ENCODE data around the gene IFITM2.
"Not testable (repeated sequence)": the region's sequence is repeated elsewhere in the genome, so short reads cannot be mapped to it uniquely, and the experiment has no call there.

IFITM2 gene

DNA sequence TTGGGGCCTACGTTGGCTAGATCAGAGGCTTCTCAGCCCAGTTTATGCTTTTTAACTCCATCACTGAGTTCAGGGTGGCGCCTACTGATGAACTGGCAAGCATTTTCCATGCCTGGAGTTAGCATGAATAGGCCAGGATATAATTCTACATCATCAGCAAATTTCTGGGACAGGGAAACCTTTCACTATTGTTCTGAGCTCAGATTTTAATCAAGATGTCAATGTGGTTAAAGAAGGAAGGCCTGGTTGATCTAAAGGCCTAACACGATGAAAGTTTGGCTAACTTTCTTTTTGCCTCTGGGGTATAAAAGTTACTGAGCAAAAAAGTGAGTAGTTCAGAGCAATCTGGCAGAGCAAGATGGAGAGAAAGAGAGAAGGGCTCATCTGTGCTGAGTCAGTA lies 34.7 kb downstream of the IFITM2 start:
- no peak for DNase-seq (ENCODE audit: low read depth)

DNA sequence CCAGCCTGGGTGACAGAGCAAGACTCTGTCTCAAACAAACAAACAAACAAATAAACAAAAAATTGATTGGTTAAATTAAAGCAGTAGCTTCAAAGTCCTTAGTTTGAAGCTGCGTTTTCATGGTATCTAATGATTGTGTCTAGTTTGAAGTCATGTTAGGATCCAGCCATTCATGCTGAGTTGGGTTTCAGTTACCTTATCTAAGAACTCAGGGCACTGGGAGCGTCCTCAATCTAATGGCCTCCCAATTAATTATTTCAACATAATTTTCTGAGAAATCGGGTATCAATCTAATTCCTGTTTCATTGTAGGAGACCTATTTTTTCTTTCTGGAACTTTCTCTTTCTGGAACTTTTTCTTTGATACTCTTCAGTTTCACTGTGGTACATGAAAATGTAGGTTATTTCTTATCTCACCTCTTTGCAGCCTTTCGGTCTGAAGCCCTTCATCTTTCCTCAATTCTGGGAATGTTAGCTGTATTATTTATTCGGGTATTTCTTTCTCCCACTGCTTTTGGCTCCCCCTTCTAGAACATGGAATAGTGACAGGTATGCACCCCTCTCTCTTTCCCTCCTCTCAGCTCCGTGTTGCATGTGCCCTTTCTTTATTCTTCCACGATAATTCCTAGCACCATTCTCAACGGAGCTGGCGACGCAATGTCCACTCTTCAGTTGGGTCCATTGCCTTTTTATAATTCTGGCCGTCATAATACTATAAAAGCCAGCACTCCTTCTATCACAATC lies 37.4 kb downstream of the IFITM2 start:
- DNase-seq (ENCODE audit: low read depth): no peak

DNA sequence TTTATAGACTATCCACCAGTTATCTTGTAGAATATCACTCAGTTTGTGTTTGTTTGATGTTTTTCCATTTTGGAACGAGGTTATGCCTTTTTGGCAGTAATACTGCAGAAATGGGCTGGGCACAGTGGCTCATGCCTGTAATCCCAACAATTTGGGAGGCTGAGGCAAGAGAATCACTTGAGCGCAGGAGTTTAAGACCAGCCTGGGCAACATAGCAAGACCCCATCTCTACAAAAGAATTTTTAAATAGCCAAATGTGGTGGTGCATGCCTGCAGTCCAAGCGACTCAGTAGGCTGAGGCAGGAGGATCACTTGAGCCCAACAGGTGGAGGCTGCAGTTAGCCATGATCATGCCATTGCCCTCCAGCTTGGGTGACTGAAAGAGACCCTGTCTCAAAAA lies 38.9 kb downstream of the IFITM2 start:
- DNase-seq (ENCODE audit: low read depth): no peak

DNA sequence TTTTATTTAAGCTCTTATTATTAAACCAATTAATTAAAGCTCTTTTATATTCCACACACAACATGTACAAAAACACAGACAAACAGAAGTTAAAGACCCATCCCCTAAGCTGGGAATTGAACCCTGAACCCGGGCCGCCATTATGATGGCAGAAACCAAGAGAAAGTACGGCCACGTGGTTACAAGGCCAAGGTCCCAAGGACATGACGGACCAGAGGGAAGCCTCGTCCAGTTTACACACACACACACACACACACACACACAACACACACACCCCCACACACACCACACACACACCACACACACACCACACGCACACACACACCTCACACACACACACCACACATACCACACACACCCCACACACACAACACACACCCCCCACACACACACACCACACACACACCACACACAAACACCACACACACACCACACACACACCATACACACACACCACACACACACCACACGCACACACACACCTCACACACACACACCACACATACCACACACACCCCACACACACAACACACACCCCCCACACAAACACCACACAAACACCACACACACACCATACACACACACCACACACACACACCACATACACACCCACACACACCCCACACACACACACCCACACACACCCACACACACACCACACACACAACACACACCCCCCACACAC lies 41.8 kb downstream of the IFITM2 start:
- not testable (repeated sequence) for DNase-seq (ENCODE audit: low read depth)

DNA sequence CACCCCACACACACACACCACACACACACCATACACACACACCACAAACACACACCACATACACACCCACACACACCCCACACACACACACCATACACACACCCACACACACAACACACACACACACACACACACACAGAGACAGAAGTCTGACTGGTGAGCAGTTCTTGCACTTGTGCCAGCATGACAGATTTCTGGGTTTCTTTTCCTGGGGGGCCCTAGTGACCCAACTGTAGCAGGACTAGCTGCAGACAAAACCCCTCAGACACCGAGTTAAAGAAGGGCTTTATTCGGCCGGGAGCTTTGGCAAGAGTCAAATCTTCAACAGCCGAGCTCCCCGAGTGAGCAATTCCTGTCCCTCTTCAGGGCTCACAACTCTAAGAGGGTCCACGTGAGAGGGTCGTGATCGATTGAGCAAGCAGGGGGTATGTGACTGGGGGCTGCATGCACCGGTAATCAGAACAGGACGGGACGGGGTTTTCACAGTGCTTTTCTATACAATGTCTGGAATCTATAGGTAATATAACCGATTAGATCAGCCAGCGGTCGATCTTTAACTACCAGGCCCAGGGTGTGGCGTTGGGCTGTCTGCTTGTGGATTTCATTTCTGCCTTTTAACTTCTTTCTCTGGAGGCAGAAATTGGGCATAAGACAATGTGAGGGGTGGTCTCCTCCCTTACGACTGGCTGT lies 42.6 kb downstream of the IFITM2 start:
- DNase-seq (ENCODE audit: low read depth): not testable (repeated sequence)

DNA sequence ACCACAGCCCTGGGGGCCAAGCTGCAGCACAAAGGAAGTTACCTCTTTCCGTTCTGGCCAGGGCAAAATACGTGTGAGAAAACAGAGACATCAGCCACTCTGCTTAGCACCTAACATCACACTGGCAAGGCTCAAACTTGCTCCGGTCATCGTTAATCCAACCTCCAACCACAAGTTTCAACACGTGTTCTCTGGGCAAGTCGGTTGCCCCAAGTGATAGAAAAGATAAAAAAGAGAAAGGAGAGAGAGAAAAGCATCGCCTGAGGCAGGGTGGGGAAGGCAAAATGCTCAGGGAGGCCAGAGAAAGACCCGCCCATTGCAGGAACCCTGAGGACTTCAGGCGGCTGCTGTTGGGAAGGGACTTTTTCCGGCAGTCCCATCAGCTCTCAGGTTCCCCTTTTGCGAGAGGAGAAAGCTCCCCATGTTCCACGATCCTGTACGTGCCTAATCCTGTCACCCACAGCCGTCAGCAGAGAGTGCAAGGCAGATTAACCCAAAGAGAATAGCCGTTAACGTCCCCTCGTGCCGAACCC lies 43.2 kb downstream of the IFITM2 start:
- no peak for DNase-seq (ENCODE audit: low read depth)

DNA sequence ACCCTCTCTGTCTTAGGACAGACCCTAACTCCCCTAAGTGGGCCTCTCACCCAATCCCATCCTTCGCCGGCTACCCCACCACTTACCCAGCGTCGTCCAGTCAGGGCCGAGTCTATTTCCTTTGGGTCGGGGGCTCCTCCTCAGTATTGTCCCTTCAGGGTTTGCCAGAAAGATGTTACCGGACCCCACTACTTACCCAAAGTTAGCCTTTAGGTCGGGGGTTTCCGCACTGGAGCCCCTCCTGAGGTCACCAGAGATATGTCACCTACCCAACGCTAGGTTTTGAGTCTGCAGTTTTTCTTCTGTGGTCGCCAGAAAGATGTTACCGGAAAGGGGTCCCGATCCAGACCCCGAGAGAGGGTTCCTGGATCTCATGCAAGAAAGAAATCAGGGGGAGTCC lies 43.8 kb downstream of the IFITM2 start:
- no peak for DNase-seq (ENCODE audit: low read depth)

DNA sequence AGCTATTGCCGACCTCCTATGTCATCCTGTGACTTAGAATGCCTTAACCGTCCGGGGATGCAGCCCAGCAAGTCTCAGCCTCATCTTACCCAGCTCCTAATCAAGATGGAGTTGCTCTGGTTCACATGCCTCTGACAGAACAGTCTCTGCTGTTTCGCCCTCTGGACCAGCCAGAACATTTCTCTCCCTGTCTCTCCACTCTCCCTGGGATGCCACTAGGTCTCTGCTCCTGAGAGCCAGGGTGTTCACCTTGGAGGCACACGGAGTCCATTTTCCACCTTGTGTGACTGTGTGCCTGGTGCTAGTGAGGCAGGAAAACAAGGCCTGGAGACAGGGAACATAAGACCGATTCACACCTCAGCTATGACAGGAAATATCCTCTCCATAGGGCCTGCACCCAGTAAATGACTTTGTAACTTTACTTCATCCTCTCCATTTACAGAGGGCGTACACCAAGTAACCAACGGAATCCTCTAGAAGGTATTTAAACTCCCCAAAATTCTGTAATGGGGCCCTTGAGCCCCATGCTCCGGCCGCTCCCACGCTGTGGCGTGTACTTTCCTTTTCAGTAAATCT lies 44.9 kb downstream of the IFITM2 start:
- DNase-seq (ENCODE audit: low read depth): no peak

DNA sequence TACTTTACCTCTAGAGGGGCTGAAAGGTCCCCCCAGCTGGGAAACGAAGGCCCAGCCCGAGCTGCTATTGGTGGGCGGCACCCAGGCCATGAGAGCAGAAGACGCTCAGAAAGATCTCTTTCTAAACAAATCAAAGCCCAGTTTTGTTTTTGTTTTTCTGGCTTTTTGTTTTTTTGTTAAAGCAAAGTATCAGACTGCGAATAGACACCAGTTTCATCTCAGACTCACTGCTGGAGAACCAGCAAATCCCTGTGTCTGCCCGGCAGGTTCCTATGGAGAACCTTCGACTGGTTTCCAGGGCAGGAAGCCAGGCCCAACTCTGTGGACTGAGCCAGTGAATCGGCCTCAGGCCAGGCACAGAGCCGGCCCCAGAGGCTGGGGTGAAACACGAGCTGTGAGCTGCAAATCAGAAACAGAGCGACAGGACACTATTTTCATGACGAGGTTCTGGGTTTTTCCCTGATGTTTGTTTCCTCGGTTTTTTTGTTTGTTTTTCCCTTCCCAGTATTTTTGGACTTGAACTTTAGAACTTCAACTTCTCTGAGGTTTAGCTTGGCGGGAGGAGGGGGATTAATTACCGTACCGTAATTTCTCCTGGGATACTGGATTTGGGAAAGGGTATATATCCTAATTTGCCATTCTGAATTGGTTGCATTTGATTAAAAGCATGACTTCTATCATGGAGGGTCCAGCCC lies 45.7 kb downstream of the IFITM2 start:
- no peak for DNase-seq (ENCODE audit: low read depth)

DNA sequence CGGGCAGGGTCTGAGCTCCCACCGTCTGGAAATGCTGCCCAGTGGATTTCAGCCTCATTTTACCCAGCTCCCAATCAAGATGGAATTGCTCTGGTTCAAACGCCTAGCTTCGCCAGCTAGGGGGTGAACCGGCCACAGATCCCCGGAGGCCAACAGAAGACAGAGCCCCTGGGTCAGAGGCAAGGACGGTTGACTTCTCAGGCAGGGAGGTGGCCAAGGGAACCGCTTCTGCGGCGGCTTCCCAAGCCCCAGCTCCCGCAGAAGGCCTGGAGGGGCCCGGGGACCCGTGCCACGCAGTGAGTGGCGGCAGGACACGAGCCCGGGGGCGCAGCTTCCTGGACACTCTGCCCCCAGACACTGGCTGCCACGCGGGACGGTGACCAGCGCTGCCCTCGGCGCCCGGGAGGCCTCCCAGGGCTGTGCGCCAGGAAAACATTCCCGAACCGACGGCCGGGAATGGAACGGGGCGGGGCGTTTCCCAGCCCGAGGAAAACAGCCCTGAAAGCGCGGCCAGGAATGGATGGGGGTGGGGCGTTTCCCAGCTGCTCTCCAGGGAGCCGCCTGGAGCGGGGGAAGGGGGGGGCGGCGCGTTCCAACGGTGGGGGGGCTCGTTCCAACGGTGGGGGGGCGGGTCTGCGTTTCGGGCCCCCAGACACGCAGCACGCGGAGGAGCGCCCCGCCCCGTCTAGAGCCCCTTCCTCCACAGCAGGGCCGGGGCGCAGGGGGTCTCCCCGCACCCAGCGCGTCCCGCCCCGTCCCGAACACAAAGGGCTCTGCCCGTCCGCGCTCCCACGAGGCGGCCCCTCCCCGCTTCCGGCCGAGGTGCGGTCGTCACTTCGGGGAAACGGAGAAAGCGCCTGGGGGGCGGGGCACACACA lies 48.2 kb downstream of the IFITM2 start:
- DNase-seq (ENCODE audit: low read depth): peak; percentile 87

DNA sequence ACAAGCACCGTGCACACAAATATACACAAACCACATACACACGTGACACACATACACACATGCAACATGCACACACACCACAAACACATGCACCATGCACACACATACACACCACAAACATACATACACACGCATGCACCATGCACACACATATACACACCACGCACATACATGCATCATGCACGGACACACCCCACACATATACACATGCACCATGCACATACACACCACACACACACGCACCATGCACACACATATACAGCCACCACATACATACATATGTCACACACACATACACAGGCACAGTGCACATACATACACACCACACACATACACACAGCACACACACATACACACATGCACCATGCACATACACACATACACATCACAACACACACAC lies 49.0 kb downstream of the IFITM2 start:
- DNase-seq (ENCODE audit: low read depth): no peak

DNA sequence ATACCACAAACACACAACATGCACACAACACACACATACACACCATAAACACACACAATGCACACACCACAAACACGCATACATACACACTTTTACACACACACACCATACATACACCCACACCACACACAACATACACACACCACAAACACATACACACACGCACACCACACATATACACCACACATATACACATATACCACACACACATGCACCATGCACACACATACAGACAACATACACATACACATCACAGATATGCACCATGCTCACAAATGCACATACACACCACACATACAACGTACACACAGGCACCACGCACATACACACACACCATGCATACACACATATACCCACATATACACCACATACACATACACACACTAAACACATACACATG lies 50.0 kb downstream of the IFITM2 start:
- no peak for DNase-seq (ENCODE audit: low read depth)

DNA sequence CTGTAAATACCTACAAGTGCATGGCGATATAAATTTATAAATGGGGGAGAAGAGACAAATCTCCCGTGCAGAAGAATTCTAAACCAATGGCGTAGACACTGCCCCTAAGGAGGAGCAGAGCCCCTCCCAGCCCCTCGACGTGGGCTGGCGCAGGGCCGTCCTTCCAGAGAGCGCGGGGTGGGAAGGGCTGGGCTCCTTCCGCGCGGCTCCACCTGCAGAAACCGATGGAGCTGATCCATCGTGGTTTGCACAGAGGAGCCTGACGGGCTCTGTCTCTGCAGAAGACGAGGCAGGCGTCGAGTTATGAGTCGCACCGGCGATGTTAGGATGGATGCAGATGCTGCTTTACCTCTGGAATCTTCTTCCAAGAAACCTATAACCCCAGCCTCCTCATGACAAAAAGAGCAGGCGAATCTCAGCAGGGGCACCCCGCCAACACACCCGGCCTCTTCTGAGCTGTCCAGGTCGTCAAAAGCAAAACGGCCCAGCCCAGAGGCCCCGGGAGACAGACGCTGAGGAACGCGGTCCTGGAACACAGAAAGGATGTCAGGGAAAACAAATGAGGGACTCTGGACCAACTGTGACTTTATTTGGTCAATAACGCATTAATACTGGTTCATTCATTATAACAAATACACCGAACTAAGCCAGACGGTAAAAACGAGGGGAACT lies 50.6 kb downstream of the IFITM2 start:
- DNase-seq (ENCODE audit: low read depth): no peak
